Keratinocyte (primary cell): Measurements from ENCODE around the gene SERP2.

Experiments
- CTCF ChIP-seq, 3 experiments: IDR thresholded peaks in 1 of 3; conservative IDR thresholded peaks in 1 of 3; optimal IDR thresholded peaks in 1 of 3; 2 replicates in 2 of 3; 3 replicates in 1 of 3; pipeline versions ENCODE3 to v1.5.1; 2011; ENCODE audit warnings: low read length in 3 of 3, mild to moderate bottlenecking in 3 of 3, moderate library complexity in 2 of 3, control low read depth in 1 of 3, inconsistent platforms in 1 of 3; ENCODE audit not compliant: insufficient read depth in 2 of 3; ENCODE audit errors: extremely low read depth in 1 of 3
- EZH2 ChIP-seq: IDR thresholded peaks from one replicate; pipeline ENCODE4 v1.6.1; 2012; ENCODE audit warnings: inconsistent platforms, mild to moderate bottlenecking, low read length, moderate library complexity

GRCh38 chr13:44354331-44354730 is 19.3 kb upstream of the SERP2 start:
- TF ChIP-seq CTCF (optimal IDR thresholded peaks at IDR 0.05 in 1 of 3, IDR thresholded peaks at IDR 0.05 in 1 of 3, conservative IDR thresholded peaks at IDR 0.05 in 1 of 3; ENCODE audit: extremely low read depth in 1 of 3, insufficient read depth in 2 of 3, low read length in 3 of 3), result no peak
- no peak for TF ChIP-seq EZH2
